Ishikawa (cell line): ENCODE results near the gene ZNF506.

Source experiments
- CEBPB ChIP-seq: IDR thresholded peaks from 2 replicates; pipeline ENCODE4 v1.6.1; 2012
- CREB1 ChIP-seq: IDR thresholded peaks from 2 replicates; pipeline ENCODE4 v1.6.1; 2012; ENCODE audit warnings: low read depth
- EP300 ChIP-seq: IDR thresholded peaks from 2 replicates; pipeline ENCODE4 v1.6.1; 2012; ENCODE audit warnings: borderline replicate concordance
- FOXM1 ChIP-seq: IDR thresholded peaks from 2 replicates; pipeline ENCODE4 v1.6.1; 2012; ENCODE audit warnings: low read depth, borderline replicate concordance
- NFIC ChIP-seq: IDR thresholded peaks from 2 replicates; pipeline ENCODE4 v1.6.1; 2012
- RAD21 ChIP-seq: IDR thresholded peaks from 2 replicates; pipeline ENCODE4 v1.6.1; 2012; ENCODE audit warnings: low read depth
- TAF1 ChIP-seq: IDR thresholded peaks from 2 replicates; pipeline ENCODE4 v1.6.1; 2012; ENCODE audit warnings: low read depth, mild to moderate bottlenecking
- TCF12 ChIP-seq: IDR thresholded peaks from 2 replicates; pipeline ENCODE4 v1.6.1; 2012; ENCODE audit warnings: low read depth
- TEAD4 ChIP-seq: IDR thresholded peaks from 2 replicates; pipeline ENCODE4 v1.6.1; 2012
- YY1 ChIP-seq: IDR thresholded peaks from 2 replicates; pipeline ENCODE4 v1.6.1; 2012; ENCODE audit warnings: low read depth
- ZBTB7A ChIP-seq: IDR thresholded peaks from 2 replicates; pipeline ENCODE4 v1.6.1; 2012; ENCODE audit warnings: low read depth
- TF ChIP-seq, protein P1 (sequence below): IDR thresholded peaks from 2 replicates; pipeline ENCODE4 v1.6.1; 2012
- TF ChIP-seq, protein P2 (sequence below): IDR thresholded peaks from 2 replicates; pipeline ENCODE4 v1.6.1; 2012
- TF ChIP-seq, protein P3 (sequence below): IDR thresholded peaks from 2 replicates; pipeline ENCODE4 v1.6.1; 2012; ENCODE audit warnings: low read depth, mild to moderate bottlenecking

DNA sequence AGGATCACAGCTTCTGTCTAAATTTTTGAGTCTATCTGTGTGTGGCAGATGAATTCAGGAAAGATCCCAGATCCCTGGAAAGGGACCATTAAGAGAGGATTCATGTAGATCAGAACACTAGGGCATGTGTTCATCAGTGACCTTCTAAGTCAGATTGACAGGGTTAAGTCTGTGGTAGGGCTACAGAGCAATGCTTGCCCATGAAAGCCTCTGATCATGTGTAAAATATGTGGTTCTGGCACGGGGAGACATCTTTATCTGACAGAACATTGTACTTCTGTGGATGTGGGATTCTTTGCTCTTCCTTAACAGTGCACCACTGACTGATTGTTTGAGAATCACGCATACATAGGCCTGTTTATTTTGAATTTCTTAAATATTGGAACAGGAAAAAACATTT, 42.9 kb downstream of the ZNF506 start:
- no peak for TF ChIP-seq RAD21
- no peak for TF ChIP-seq NFIC
- no peak for TF ChIP-seq TAF1
- TF ChIP-seq EP300: no peak
- TF ChIP-seq FOXM1: no peak
- TF ChIP-seq, protein P1, sequence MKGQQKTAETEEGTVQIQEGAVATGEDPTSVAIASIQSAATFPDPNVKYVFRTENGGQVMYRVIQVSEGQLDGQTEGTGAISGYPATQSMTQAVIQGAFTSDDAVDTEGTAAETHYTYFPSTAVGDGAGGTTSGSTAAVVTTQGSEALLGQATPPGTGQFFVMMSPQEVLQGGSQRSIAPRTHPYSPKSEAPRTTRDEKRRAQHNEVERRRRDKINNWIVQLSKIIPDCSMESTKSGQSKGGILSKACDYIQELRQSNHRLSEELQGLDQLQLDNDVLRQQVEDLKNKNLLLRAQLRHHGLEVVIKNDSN: no peak
- no peak for TF ChIP-seq YY1
- TF ChIP-seq TCF12: no peak
- TF ChIP-seq, protein P2, sequence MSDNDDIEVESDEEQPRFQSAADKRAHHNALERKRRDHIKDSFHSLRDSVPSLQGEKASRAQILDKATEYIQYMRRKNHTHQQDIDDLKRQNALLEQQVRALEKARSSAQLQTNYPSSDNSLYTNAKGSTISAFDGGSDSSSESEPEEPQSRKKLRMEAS: no peak
- TF ChIP-seq, protein P3, sequence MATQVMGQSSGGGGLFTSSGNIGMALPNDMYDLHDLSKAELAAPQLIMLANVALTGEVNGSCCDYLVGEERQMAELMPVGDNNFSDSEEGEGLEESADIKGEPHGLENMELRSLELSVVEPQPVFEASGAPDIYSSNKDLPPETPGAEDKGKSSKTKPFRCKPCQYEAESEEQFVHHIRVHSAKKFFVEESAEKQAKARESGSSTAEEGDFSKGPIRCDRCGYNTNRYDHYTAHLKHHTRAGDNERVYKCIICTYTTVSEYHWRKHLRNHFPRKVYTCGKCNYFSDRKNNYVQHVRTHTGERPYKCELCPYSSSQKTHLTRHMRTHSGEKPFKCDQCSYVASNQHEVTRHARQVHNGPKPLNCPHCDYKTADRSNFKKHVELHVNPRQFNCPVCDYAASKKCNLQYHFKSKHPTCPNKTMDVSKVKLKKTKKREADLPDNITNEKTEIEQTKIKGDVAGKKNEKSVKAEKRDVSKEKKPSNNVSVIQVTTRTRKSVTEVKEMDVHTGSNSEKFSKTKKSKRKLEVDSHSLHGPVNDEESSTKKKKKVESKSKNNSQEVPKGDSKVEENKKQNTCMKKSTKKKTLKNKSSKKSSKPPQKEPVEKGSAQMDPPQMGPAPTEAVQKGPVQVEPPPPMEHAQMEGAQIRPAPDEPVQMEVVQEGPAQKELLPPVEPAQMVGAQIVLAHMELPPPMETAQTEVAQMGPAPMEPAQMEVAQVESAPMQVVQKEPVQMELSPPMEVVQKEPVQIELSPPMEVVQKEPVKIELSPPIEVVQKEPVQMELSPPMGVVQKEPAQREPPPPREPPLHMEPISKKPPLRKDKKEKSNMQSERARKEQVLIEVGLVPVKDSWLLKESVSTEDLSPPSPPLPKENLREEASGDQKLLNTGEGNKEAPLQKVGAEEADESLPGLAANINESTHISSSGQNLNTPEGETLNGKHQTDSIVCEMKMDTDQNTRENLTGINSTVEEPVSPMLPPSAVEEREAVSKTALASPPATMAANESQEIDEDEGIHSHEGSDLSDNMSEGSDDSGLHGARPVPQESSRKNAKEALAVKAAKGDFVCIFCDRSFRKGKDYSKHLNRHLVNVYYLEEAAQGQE: no peak
- TF ChIP-seq TEAD4: no peak
- no peak for TF ChIP-seq CREB1
- no peak for TF ChIP-seq ZBTB7A
- no peak for TF ChIP-seq CEBPB
